Lower leg skin (tissue), 4 donors: ENCODE measurements around the gene BEST3. TPM values are rescaled to one million over a fixed set of nuclear protein-coding genes. Genes with fewer than 3 reads are reported as not detected.

Experiments used
- DNase-seq, 2 donors: peaks; one replicate each; pipeline ENCODE4 v3.0.0-alpha.2; 2019; ENCODE audit warnings: low spot score in 2 of 2
- H3K4me3 ChIP-seq: fragments of 200-600 bp; sonication (generic); 2 replicates; pipeline ENCODE4 v1.5.1; 2017; ENCODE audit warnings: mild to moderate bottlenecking, low read depth; ENCODE audit not compliant: poor library complexity, severe bottlenecking
- POLR2A ChIP-seq, 2 donors: fragments of 450-650 bp; IDR thresholded peaks; one replicate each; pipeline ENCODE4 v1.6.1; 2016 to 2017; ENCODE audit warnings: antibody characterized with exemption in 2 of 2, mild to moderate bottlenecking in 1 of 2, moderate library complexity in 1 of 2
- WGBS, 2 donors: methylation state at CpG; one replicate each; pipeline ENCODE4 v1.1.5; 2018; 5-methylcytosine and 5-hydroxymethylcytosine counted together
- intact Hi-C: fragments of 100-400 bp; cut with DNase I; formaldehyde crosslinking; loops from one replicate; pipeline ENCODE4 v1.15.0; 2023; ENCODE audit warnings: low total_unique reads
- total RNA-seq, 4 donors: library from RNA; depleted of rRNA; stranded (reverse); fragments of >200 nt; gene quantifications; one replicate each; pipeline ENCODE4 v1.1.0, GENCODE V29; 2016
- TF ChIP-seq, protein P1 (sequence below), 3 donors: fragments of 450-650 bp; IDR thresholded peaks; one replicate each; pipeline ENCODE4 v1.5.1; 2016; ENCODE audit warnings: antibody characterized with exemption in 3 of 3, mild to moderate bottlenecking in 3 of 3, moderate library complexity in 2 of 3

The BEST3 gene
- total RNA-seq, 4 donors from 2014 or later: 0.13 to 0.49 TPM; not detected in 2

DNA sequence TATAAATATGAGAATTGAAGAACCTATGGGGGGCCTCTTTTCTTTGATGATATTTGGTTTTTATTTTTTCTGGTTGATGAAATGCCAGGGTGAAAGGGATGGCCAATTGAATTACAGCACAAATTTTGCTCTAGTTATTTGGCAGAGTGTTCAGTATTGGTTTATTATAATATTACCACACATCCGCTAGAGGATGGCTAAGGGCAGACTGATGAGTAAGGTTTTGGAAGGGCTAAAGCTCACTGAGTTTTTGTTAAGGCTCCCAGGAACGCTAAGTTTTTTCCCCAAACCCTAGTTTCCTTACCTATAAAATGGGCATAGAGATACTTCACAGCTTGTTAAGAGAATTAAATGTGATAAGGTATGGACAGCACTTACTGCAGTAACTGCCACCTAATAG is 54.1 kb downstream of the BEST3 start:
- DNase-seq: no peak
- H3K4me3 ChIP-seq: no peak overlapping the region
- intact Hi-C loops: no loop called here
- TF ChIP-seq, protein P1, sequence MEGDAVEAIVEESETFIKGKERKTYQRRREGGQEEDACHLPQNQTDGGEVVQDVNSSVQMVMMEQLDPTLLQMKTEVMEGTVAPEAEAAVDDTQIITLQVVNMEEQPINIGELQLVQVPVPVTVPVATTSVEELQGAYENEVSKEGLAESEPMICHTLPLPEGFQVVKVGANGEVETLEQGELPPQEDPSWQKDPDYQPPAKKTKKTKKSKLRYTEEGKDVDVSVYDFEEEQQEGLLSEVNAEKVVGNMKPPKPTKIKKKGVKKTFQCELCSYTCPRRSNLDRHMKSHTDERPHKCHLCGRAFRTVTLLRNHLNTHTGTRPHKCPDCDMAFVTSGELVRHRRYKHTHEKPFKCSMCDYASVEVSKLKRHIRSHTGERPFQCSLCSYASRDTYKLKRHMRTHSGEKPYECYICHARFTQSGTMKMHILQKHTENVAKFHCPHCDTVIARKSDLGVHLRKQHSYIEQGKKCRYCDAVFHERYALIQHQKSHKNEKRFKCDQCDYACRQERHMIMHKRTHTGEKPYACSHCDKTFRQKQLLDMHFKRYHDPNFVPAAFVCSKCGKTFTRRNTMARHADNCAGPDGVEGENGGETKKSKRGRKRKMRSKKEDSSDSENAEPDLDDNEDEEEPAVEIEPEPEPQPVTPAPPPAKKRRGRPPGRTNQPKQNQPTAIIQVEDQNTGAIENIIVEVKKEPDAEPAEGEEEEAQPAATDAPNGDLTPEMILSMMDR (IDR thresholded peaks at IDR 0.05): no peak
- no peak for TF ChIP-seq POLR2A (IDR thresholded peaks at IDR 0.05)
- 62 to 67% methylated on average over 2 of the region's 2 CpGs for WGBS, 2 donors

DNA sequence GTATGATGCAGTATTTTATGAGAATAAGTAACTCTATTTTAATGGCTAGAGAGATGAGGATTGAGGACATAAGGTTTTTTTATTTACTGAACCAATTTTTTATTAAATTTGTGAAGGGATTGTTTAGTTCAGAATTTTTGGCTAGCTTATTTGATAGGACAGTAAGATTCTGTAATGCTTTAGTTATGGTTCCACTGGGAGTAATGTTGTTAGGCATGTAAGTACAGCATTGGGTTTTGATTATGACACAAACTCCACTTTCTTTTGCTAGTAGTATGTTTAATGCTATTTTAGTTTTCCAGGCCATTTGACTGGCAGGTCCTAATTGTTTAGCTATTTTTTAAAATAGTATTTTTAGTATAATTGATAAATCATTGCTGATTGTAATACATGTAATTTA is 54.6 kb downstream of the BEST3 start:
- TF ChIP-seq, protein P1 (IDR thresholded peaks at IDR 0.05): no peak
- no peak for TF ChIP-seq POLR2A (IDR thresholded peaks at IDR 0.05)
- H3K4me3 ChIP-seq: no peak overlapping the region
- DNase-seq: no peak
- intact Hi-C loops: no loop called here

DNA sequence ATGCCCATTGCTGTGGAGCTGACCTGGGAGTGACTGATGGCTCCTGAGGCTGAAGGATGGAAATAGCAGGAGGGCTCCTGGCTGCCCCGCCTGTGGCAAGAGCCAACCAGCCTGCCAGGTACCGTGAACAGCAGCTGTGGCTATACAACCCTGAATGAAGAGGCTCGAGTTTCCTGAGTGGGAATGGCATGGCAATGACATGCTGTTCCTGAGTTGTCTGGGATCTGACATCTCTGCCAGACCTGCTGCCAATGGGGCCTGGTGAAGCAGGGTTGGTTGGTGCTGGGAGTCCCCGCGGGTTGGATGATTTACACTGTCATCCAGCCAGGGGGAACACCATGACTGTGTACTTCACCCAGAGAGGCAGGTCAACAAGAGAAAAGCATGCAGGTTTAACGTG is 56.6 kb downstream of the BEST3 start:
- intact Hi-C loops: no loop called here
- no peak overlapping the region for H3K4me3 ChIP-seq
- 84 to 85% methylated on average over 6 of the region's 6 CpGs for WGBS, 2 donors
- TF ChIP-seq POLR2A (IDR thresholded peaks at IDR 0.05): no peak
- TF ChIP-seq, protein P1 (IDR thresholded peaks at IDR 0.05): no peak
- no peak for DNase-seq

DNA sequence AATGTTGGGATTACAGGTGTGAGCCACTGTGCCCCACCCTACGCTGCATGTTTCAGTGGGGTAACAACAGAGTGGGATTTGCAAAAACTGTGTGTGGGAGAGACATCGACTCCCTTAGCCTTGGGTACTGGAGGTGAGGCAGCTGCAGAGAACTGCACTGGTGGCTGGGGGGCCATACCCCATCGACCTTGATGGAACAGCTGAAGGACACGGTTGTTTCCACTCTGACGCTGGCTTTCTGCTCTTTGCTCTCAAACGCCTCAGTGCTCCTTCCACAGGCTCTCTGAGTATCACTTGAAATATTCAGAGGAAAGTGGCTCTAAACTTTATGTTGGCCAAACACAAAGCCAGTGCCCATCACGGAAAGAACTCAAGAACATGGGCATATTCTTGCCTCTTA is 57.6 kb downstream of the BEST3 start:
- WGBS, 2 donors: 89 to 95% methylated on average over 7 of the region's 7 CpGs
- H3K4me3 ChIP-seq: no peak overlapping the region
- no peak for DNase-seq
- no peak for TF ChIP-seq POLR2A (IDR thresholded peaks at IDR 0.05)
- TF ChIP-seq, protein P1 (IDR thresholded peaks at IDR 0.05): no peak
- intact Hi-C loops: no loop called here

DNA sequence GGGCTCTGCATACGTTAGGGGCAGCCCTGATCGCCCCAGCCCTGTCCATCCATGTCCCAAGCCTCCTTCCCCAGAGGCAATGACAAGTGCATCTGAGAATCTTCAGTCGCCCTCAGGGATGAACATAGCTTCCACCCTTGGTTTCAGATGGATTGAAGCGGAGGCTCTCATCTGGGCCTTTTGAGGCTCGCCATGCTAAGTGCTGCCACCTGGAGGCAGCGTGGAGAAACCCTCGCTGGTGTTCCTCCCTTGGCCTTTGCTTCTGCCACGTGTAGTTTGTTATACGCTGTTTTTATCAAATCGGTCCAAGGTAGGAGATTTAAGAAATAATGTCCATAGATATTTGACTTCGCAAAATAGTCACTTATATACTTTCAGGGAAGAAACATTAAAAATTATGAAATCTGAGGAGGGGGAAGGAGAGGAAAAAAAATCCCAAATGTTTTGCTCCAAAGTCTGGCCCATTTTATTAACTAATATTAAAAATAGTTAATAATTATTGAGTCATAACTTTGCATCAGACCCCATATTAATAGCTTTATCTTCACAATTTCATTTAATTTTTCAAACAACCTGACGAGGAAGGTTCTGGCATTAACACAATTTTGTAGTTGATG is 59.6 kb downstream of the BEST3 start:
- TF ChIP-seq POLR2A (IDR thresholded peaks at IDR 0.05): no peak
- TF ChIP-seq, protein P1 (IDR thresholded peaks at IDR 0.05): no peak
- 31 to 44% methylated on average over 12 of the region's 12 CpGs for WGBS, 2 donors
- peak in 1 of 2 donors; percentile 19 for DNase-seq
- intact Hi-C loops: no loop called here
- no peak overlapping the region for H3K4me3 ChIP-seq

DNA sequence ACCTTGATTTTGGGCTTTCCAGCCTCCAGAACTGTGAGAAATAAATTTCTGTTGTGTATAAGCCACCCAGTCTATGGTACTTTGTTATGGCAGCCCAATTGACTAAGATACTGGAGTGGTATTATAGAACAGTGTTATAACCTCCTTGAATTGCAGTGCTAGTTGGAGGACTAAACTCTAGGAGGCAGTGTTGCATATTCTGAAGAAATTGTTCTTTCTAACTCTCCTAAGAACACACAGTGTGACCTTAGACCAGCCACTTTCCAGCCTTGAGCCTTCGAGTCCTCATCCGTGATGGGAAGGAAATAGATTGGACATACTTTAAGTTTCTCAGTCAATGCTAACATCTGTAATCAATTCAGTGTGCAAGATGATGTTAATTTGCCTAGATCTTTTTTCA is 66.0 kb downstream of the BEST3 start:
- intact Hi-C loops: no loop called here
- TF ChIP-seq POLR2A (IDR thresholded peaks at IDR 0.05): no peak
- TF ChIP-seq, protein P1 (IDR thresholded peaks at IDR 0.05): no peak
- H3K4me3 ChIP-seq: no peak overlapping the region
- DNase-seq: no peak
- 75 to 82% methylated on average over 2 of the region's 2 CpGs for WGBS, 2 donors
